ENCODE data around the gene TCEANC2.
"Not testable (repeated sequence)": the region's sequence is repeated elsewhere in the genome, so short reads cannot be mapped to it uniquely, and the experiment has no call there.

TCEANC2 gene

GRCh38 chr1:54086754-54087153 is 33.3 kb downstream of the TCEANC2 start:
- DNase-seq (ENCODE audit: low read depth in 2 of 2) = no peak

- no peak for DNase-seq (ENCODE audit: low read depth in 2 of 2)
These were observed 35.0 kb downstream of the TCEANC2 start for GRCh38 chr1:54088385-54088784.

GRCh38 chr1:54091666-54092065 is 38.3 kb downstream of the TCEANC2 start:
- DNase-seq (ENCODE audit: low read depth in 2 of 2) = no peak

GRCh38 chr1:54094001-54094729 is 40.8 kb downstream of the TCEANC2 start:
- no peak for DNase-seq (ENCODE audit: low read depth in 2 of 2)

GRCh38 chr1:54094730-54095105 is 41.3 kb downstream of the TCEANC2 start:
- DNase-seq (ENCODE audit: low read depth in 2 of 2) = not testable (repeated sequence)

- DNase-seq (ENCODE audit: low read depth in 2 of 2) = no peak
These were observed 42.3 kb downstream of the TCEANC2 start for GRCh38 chr1:54095546-54096226.

- DNase-seq (ENCODE audit: low read depth in 2 of 2) = no peak
These were observed 42.9 kb downstream of the TCEANC2 start for GRCh38 chr1:54096227-54096876.

GRCh38 chr1:54096877-54097240 is 43.5 kb downstream of the TCEANC2 start:
- DNase-seq (ENCODE audit: low read depth in 2 of 2) = no peak

- no peak for DNase-seq (ENCODE audit: low read depth in 2 of 2)
These were observed 45.7 kb downstream of the TCEANC2 start for GRCh38 chr1:54099061-54099610.

- no peak for DNase-seq (ENCODE audit: low read depth in 2 of 2)
These were observed 47.1 kb downstream of the TCEANC2 start for GRCh38 chr1:54100500-54100899.

- no peak for DNase-seq (ENCODE audit: low read depth in 2 of 2)
These were observed 50.0 kb downstream of the TCEANC2 start for GRCh38 chr1:54103414-54103813.

GRCh38 chr1:54104613-54105012 is 51.2 kb downstream of the TCEANC2 start:
- DNase-seq (ENCODE audit: low read depth in 2 of 2) = not testable (repeated sequence)

- no peak for DNase-seq (ENCODE audit: low read depth in 2 of 2)
These were observed 51.7 kb downstream of the TCEANC2 start for GRCh38 chr1:54105080-54105479.

GRCh38 chr1:54105736-54106269 is 52.4 kb downstream of the TCEANC2 start:
- no peak for DNase-seq (ENCODE audit: low read depth in 2 of 2)

- no peak for DNase-seq (ENCODE audit: low read depth in 2 of 2)
These were observed 53.7 kb downstream of the TCEANC2 start for GRCh38 chr1:54107131-54107530.

GRCh38 chr1:54108156-54108555 is 54.7 kb downstream of the TCEANC2 start:
- DNase-seq (ENCODE audit: low read depth in 2 of 2) = no peak

GRCh38 chr1:54109129-54110090 is 56.0 kb downstream of the TCEANC2 start:
- DNase-seq (ENCODE audit: low read depth in 2 of 2) = no peak

- no peak for DNase-seq (ENCODE audit: low read depth in 2 of 2)
These were observed 57.6 kb downstream of the TCEANC2 start for GRCh38 chr1:54110996-54111395.

GRCh38 chr1:54111624-54112023 is 58.2 kb downstream of the TCEANC2 start:
- DNase-seq (ENCODE audit: low read depth in 2 of 2) = no peak

GRCh38 chr1:54112027-54112426 is 58.6 kb downstream of the TCEANC2 start:
- no peak for DNase-seq (ENCODE audit: low read depth in 2 of 2)

- DNase-seq (ENCODE audit: low read depth in 2 of 2) = no peak
These were observed 59.4 kb downstream of the TCEANC2 start for GRCh38 chr1:54112705-54113368.

Data from activated CD8-positive, alpha-beta memory T cell treated with anti-CD3 and anti-CD28 coated beads for 4 hours (primary cell).